ENCODE results near the gene SLC23A1. TPM values are rescaled to one million over a fixed set of nuclear protein-coding genes. Genes with fewer than 3 reads are reported as not detected.
"Not testable (repeated sequence)": the region's sequence is repeated elsewhere in the genome, so short reads cannot be mapped to it uniquely, and the experiment has no call there.

Gene SLC23A1
- total RNA-seq, 4 donors from 2014 or later: not detected

- ATAC-seq (ENCODE audit: low FRiP score): peak; percentile 14
- DNase-seq (ENCODE audit: low spot score): no peak
- TF ChIP-seq CTCF (IDR thresholded peaks at IDR 0.05): no peak
These were observed 31.6 kb upstream of the SLC23A1 start for GRCh38 chr5:139414581-139415130.

GRCh38 chr5:139413963-139414362 is 30.9 kb upstream of the SLC23A1 start:
- no peak for DNase-seq (ENCODE audit: low spot score)
- ATAC-seq (ENCODE audit: low FRiP score): no peak
- TF ChIP-seq CTCF (IDR thresholded peaks at IDR 0.05): no peak

DNA sequence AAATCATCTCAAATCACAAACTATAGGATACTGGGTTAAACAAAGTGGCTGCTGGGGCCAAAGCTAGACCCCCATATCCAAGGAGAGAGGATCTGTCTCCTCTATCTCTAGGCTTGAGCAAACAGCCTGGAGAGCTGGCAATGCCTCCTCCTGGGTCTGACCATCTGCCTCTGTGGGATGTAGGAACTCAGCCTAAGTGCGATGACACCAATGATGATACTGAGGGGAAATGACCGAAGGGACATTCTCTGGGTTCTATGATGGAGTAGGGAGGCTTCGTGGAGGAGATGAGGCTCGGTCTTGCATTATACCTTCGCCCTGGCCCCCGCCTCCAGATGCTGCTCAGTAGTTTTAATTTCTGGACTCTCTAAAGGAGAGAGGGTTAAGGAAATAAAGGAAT is 30.1 kb upstream of the SLC23A1 start:
- DNase-seq (ENCODE audit: low spot score): no peak
- no peak for TF ChIP-seq CTCF (IDR thresholded peaks at IDR 0.05)
- ATAC-seq (ENCODE audit: low FRiP score): no peak

- ATAC-seq (ENCODE audit: low FRiP score): no peak
- no peak for TF ChIP-seq CTCF (IDR thresholded peaks at IDR 0.05)
- DNase-seq (ENCODE audit: low spot score): no peak
These were observed 28.1 kb upstream of the SLC23A1 start for GRCh38 chr5:139410993-139411828.

DNA sequence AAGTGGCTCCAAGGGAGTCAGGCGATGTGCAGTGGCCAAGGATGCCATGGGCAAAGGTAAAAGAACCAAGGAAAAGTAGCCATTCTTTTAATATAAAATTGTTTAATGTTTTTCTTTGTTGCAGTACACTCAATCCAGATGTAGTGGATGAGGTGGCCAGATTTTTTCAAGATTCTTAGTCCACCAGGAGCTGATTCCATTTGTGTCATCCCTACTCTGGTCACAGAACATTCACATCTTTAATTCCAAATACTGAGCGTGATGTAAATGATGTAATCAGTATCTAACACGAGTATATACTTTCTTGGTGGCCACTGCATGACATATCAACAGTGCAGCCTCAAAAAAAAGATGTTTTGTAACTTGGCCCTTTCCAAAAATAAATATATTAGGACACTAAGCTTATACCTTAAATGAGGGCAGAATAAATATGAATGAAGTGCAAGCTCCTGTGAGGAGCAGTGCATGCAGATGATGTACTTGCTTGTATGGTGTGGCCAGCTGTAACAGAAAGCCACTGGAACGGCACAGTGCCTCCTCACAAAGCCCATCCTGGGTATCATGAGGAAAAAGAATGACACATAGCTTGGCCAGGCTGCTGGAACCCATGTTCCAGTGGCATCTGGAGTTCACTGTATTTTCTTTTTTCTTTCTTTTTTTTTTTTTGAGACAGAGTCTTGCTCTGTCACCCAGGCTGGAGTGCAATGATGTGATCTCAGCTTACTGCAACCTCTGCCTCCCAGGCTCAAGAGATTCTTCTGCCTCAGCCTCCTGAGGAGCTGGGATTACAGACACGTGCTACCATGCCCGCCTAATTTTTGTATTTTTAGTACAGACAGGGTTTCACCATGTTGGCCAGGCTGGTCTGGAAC is 27.3 kb upstream of the SLC23A1 start:
- no peak for ATAC-seq (ENCODE audit: low FRiP score)
- no peak for TF ChIP-seq CTCF (IDR thresholded peaks at IDR 0.05)
- no peak for DNase-seq (ENCODE audit: low spot score)

GRCh38 chr5:139409116-139409515 is 26.0 kb upstream of the SLC23A1 start:
- DNase-seq (ENCODE audit: low spot score); ATAC-seq (ENCODE audit: low FRiP score): not testable (repeated sequence)

GRCh38 chr5:139408191-139408590 is 25.1 kb upstream of the SLC23A1 start:
- ATAC-seq (ENCODE audit: low FRiP score) (no peak), DNase-seq (ENCODE audit: low spot score) (no peak)
- TF ChIP-seq CTCF (IDR thresholded peaks at IDR 0.05): no peak

All from omental fat pad (tissue), 4 donors.